H9 (cell line): ENCODE measurements around the gene LIPT1. TPM values are rescaled to one million over a fixed set of nuclear protein-coding genes. Genes with fewer than 3 reads are reported as not detected.
A peak's percentile ranks its signal among the peaks of the same experiment; 100 is the strongest.

Source experiments
- DNase-seq: peaks from one replicate; pipeline ENCODE4 v3.0.0-alpha.2; 2017
- H2AFZ ChIP-seq: one replicate; pipeline ENCODE4 v1.6.1; 2013; ENCODE audit warnings: mild to moderate bottlenecking, low read length, control low read depth, moderate library complexity
- H2AK5ac ChIP-seq: 2 replicates; pipeline ENCODE4 v1.6.1; 2013; ENCODE audit warnings: low read length, control low read depth, mixed read lengths; ENCODE audit not compliant: insufficient read length
- H2BK120ac ChIP-seq: one replicate; pipeline ENCODE4 v1.6.1; 2013; ENCODE audit warnings: low read depth, mild to moderate bottlenecking, low read length, control low read depth, inconsistent platforms; ENCODE audit not compliant: poor library complexity, severe bottlenecking
- H2BK12ac ChIP-seq: 2 replicates; pipeline ENCODE4 v1.6.1; 2013; ENCODE audit warnings: low read length, control low read depth, mixed read lengths, low read depth; ENCODE audit not compliant: insufficient read length
- H2BK15ac ChIP-seq: 2 replicates; pipeline ENCODE4 v1.6.1; 2013; ENCODE audit warnings: low read depth, low read length, control low read depth
- H2BK20ac ChIP-seq: one replicate; pipeline ENCODE4 v1.6.1; 2013; ENCODE audit warnings: low read depth, mild to moderate bottlenecking, low read length, control low read depth, inconsistent platforms; ENCODE audit not compliant: poor library complexity, severe bottlenecking
- H2BK5ac ChIP-seq: 2 replicates; pipeline ENCODE4 v1.6.1; 2013; ENCODE audit warnings: low read length, control low read depth, mixed read lengths; ENCODE audit not compliant: insufficient read length
- H3K14ac ChIP-seq: 2 replicates; pipeline ENCODE4 v1.6.1; 2013; ENCODE audit warnings: low read length, control low read depth; ENCODE audit not compliant: insufficient read depth
- H3K18ac ChIP-seq: 2 replicates; pipeline ENCODE4 v1.6.1; 2013; ENCODE audit warnings: low read depth, mild to moderate bottlenecking, mixed read lengths, low read length, control low read depth; ENCODE audit not compliant: insufficient read length
- H3K23ac ChIP-seq: 2 replicates; pipeline ENCODE4 v1.6.1; 2013; ENCODE audit warnings: low read length, control low read depth, mixed read lengths, low read depth; ENCODE audit not compliant: insufficient read length
- H3K23me2 ChIP-seq: 2 replicates; pipeline ENCODE4 v1.6.1; 2013; ENCODE audit warnings: low read depth, mild to moderate bottlenecking, mixed read lengths, low read length, control low read depth; ENCODE audit not compliant: insufficient read length, poor library complexity, severe bottlenecking
- H3K27ac ChIP-seq: 2 replicates; pipeline ENCODE4 v1.5.1; 2013; ENCODE audit warnings: low read length, control low read depth, mixed read lengths, low read depth; ENCODE audit not compliant: insufficient read length
- H3K27me3 ChIP-seq: 2 replicates; pipeline ENCODE4 v1.6.1; 2013; ENCODE audit warnings: low read length, control low read depth, inconsistent platforms; ENCODE audit not compliant: insufficient read depth
- H3K4ac ChIP-seq: 2 replicates; pipeline ENCODE4 v1.6.1; 2013; ENCODE audit warnings: low read depth, mild to moderate bottlenecking, control low read depth, inconsistent platforms, low read length, moderate library complexity
- H3K4me1 ChIP-seq: 2 replicates; pipeline ENCODE4 v1.6.1; 2013; ENCODE audit warnings: low read length, control low read depth, inconsistent platforms; ENCODE audit not compliant: insufficient read depth
- H3K4me2 ChIP-seq: 2 replicates; pipeline ENCODE4 v1.6.1; 2013; ENCODE audit warnings: low read length, control low read depth, mixed read lengths; ENCODE audit not compliant: insufficient read length, insufficient read depth
- H3K56ac ChIP-seq: 2 replicates; pipeline ENCODE4 v1.6.1; 2013; ENCODE audit warnings: low read depth, mild to moderate bottlenecking, mixed read lengths, low read length, control low read depth; ENCODE audit not compliant: insufficient read length
- H3K79me1 ChIP-seq: 2 replicates; pipeline ENCODE4 v1.6.1; 2013; ENCODE audit warnings: low read depth, mild to moderate bottlenecking, moderate library complexity, low read length, control low read depth, inconsistent platforms; ENCODE audit not compliant: insufficient read depth, poor library complexity, severe bottlenecking
- H3K79me2 ChIP-seq: 2 replicates; pipeline ENCODE4 v1.6.1; 2013; ENCODE audit warnings: low read length, control low read depth, inconsistent platforms; ENCODE audit not compliant: insufficient read depth
- H3K9ac ChIP-seq: 2 replicates; pipeline ENCODE4 v1.6.1; 2013; ENCODE audit warnings: low read length, control low read depth, mixed read lengths; ENCODE audit not compliant: insufficient read length; ENCODE audit errors: extremely low read depth
- H3K9me3 ChIP-seq: one replicate; pipeline ENCODE4 v1.6.1; 2013; ENCODE audit warnings: low read depth, low read length, inconsistent platforms; ENCODE audit not compliant: control insufficient read depth
- H3T11ph ChIP-seq: one replicate; pipeline ENCODE4 v1.6.1; 2013; ENCODE audit warnings: mild to moderate bottlenecking, low read length, control low read depth, inconsistent platforms
- H4K20me1 ChIP-seq: one replicate; pipeline ENCODE4 v1.6.1; 2013; ENCODE audit not compliant: control insufficient read depth, insufficient read length, insufficient read depth
- H4K5ac ChIP-seq: 2 replicates; pipeline ENCODE4 v1.6.1; 2013; ENCODE audit warnings: low read depth, mild to moderate bottlenecking, mixed read lengths, low read length, control low read depth; ENCODE audit not compliant: insufficient read length
- H4K8ac ChIP-seq: replicated peaks from 2 replicates; pipeline ENCODE4 v1.6.1; 2013; ENCODE audit warnings: low read length, control low read depth, mixed read lengths, low read depth; ENCODE audit not compliant: insufficient read length
- H4K91ac ChIP-seq: 2 replicates; pipeline ENCODE4 v1.6.1; 2013; ENCODE audit warnings: low read depth, mild to moderate bottlenecking, moderate library complexity, mixed read lengths, low read length, control low read depth; ENCODE audit not compliant: insufficient read length
- H3K27ac Mint-ChIP-seq, 3 experiments: 2 replicates in 2 of 3; 3 replicates in 1 of 3; pipeline ENCODE4 v1.8.0; 2020 to 2021; ENCODE audit warnings: mixed read lengths in 3 of 3, mild to moderate bottlenecking in 1 of 3, moderate library complexity in 1 of 3
- H3K27me3 Mint-ChIP-seq: 2 replicates; pipeline ENCODE4 v1.8.0; 2021; ENCODE audit warnings: low read depth, mild to moderate bottlenecking, moderate library complexity, mixed read lengths
- H3K36me3 Mint-ChIP-seq, 3 experiments: 2 replicates in 2 of 3; 3 replicates in 1 of 3; pipeline ENCODE4 v1.8.0; 2020 to 2021; ENCODE audit warnings: low read depth in 3 of 3, mixed read lengths in 3 of 3; ENCODE audit not compliant: insufficient read depth in 1 of 3
- H3K4me1 Mint-ChIP-seq, 2 experiments: 2 replicates each; pipeline ENCODE4 v1.8.0; 2020; ENCODE audit warnings: mixed read lengths in 2 of 2
- H3K4me3 Mint-ChIP-seq, 2 experiments: 2 replicates in 1 of 2; 3 replicates in 1 of 2; pipeline ENCODE4 v1.8.0; 2020 to 2021; ENCODE audit warnings: mild to moderate bottlenecking in 2 of 2, mixed read lengths in 2 of 2, moderate library complexity in 1 of 2
- H3K9me3 Mint-ChIP-seq, 2 experiments: 2 replicates in 1 of 2; 3 replicates in 1 of 2; pipeline ENCODE4 v1.8.0; 2020; ENCODE audit warnings: mild to moderate bottlenecking in 2 of 2, mixed read lengths in 2 of 2, moderate library complexity in 1 of 2
- CTCF ChIP-seq: fragments of 200-600 bp; sonication (generic); conservative IDR thresholded peaks from 3 replicates; pipeline ENCODE4 v1.8.0; 2021; ENCODE audit warnings: antibody characterized with exemption, mild to moderate bottlenecking
- WGBS: extraction: QIAGEN DNeasy Blood & Tissue Kit; methylation state at CpG from one replicate; pipeline ENCODE4 v1.1.7; 2013; ENCODE audit warnings: missing lambda C conversion rate, low lambda C conversion rate, mixed read lengths; ENCODE audit not compliant: insufficient read length; ENCODE audit errors: extremely low coverage; 5-methylcytosine and 5-hydroxymethylcytosine counted together
- total RNA-seq: library from RNA; stranded (reverse); gene quantifications from 2 replicates; pipeline ENCODE4 v1.2.1, GENCODE V29; 2021

Gene LIPT1
- total RNA-seq, 1 experiment from 2014 or later, result 6.4 TPM

DNA sequence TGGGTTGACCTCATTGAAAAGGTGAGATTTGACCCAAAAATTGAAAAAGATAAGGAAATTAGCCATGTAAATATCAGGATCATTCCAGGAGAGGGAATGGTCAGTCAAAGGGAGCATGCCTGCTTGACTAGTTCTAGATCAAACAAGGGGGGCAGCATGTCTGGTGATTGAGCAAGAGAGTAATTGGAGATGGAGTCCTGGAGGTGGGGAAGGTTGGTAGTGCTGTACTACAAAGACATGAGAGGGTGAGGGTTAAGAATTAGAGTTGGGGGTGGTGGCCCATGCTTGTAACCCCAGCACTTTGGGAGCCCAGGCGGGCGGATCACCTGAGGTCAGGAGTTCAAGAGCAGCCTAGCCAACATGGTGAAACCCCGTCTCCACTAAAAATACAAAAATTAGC lies 28.3 kb downstream of the LIPT1 start:
- Histone ChIP-seq H2BK12ac (no peak overlapping the region), H3K56ac (no peak overlapping the region), H3K23ac (no peak overlapping the region), H3K9me3 (no peaks in the 10 kb centered on the region), H3K4ac (no peak overlapping the region), H4K20me1 (no peaks in the 10 kb centered on the region), H3K18ac (no peak overlapping the region), H3K9ac (no peak overlapping the region), H3K4me1 (no peaks in the 10 kb centered on the region), H3K14ac (no peak overlapping the region), H2AFZ (no peak overlapping the region), H3K4me2 (no peak overlapping the region), H3K79me2 (peaks cover 18% of the 10 kb centered on the region; the same call in 1 of the 2 replicates), H3K23me2 (peaks cover 3% of the 10 kb centered on the region), H2BK20ac (no peak overlapping the region), H4K5ac (no peak overlapping the region), H4K8ac (no peak overlapping the region), H2BK5ac (no peak overlapping the region), H4K91ac (no peak overlapping the region), H3K27ac (no peak overlapping the region), H2AK5ac (no peak overlapping the region), H2BK120ac (no peak overlapping the region), H3T11ph (no peak overlapping the region), H2BK15ac (no peak overlapping the region), H3K27me3 (no peaks in the 10 kb centered on the region), H3K79me1 (peaks cover 3% of the 10 kb centered on the region)
- Mint-ChIP-seq H3K4me3 (peak overlapping the region; percentile 19 to 41; a peak in 4 of 5 replicates), H3K4me1 (peaks cover 20 to 21% of the 10 kb centered on the region in 2 experiments), H3K9me3 (no peaks in the 10 kb centered on the region), H3K27ac (no peak overlapping the region), H3K27me3 (no peaks in the 10 kb centered on the region), H3K36me3 (peaks cover 4 to 16% (median 4%) of the 10 kb centered on the region in 3 experiments; a peak in 6 of 7 replicates)
- DNase-seq, result no peak
- WGBS, result no CpG with 5 or more reads among the region's 3 CpGs
- TF ChIP-seq CTCF, result no peak
